Measurements from ENCODE around the gene KRT26.
"Not testable (repeated sequence)": the region's sequence is repeated elsewhere in the genome, so short reads cannot be mapped to it uniquely, and the experiment has no call there.

The KRT26 gene, protein sequence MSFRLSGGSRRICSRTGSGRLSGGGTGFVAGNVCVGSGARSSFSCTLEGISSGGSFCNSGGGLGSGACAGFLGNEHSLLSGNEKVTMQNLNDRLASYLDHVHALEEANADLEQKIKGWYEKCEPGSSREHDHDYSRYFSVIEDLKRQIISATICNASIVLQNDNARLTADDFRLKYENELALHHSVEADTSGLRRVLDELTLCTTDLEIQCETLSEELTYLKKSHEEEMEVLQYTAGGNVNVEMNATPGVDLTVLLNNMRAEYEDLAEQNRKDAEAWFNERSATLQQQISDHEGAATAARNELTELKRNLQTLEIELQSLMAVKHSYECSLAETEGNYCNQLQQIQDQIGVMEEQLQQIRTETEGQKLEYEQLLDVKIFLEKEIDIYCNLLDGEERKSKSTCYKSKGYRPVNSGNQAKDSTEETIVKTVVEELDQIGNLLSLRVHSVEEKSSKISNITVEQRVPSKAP

DNA sequence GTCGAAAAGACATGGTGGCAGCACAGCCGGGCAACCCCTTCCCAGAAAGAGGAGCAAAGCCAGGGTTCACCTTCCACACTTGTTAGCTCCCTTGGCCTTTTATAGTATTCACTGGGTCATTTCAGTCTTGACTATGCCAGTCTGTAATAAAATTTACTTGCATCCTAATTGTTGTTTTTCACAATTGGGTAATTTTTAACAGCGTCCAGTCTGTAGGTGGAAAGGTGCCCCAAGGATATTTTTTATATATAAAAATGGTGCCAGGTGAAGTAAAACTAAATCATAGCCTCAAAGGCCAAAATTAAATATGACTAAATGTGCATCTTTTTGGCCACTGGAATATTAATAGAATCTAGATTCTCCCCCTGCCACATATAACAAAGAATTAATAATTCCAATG lies at the start of gene KRT26:
Gene KRT26, minus strand, starts transcription at position 101 of the 400 bp plus-strand sequence. Its CDS starts 88 bp downstream, at position 13.
- no peak for DNase-seq

DNA sequence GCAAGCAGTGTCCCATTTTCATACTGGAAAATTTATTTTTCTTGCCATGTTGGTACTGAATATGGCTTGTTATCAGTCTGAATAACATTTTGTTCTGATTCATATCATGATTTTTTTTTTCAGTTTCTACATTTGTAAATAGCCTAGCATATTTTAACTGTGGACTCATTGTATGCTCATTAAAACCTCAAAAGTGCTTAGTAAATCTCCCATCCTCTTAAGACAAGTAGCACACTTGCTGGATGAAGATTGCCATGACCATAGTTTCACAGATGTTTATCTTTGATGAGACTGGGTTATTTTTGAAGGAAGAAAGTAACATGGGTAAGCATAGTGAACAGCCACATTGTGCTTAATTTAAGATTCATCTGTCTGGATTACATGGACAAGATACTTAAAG lies 49.5 kb upstream of the KRT26 start:
- no peak for DNase-seq

DNA sequence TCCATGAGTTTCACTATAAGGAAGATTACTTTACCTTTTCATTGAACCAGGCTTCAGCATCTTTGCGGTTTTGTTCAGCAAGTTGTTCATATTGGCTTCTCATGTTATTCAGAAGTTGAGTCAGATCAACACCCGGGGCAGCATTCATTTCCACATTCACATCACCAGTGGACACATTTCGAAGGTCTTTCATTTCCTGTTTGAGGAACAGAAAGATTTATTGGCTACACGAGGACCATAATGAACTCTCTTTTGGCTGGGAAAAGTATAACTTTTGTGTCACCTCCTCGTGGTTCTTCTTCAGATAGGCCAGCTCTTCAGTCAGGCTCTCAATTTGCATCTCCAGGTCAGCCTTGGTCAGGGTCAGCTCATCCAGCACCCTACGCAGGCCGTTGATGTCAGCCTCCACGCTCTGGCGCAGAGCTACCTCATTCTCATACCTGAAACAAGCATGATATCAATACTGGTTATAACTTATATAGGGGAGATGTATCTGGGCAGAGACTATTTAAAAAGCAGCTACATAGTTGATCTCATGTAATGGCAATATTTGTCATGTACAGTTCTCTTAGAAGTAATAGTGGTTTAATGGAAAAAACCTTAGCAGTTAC lies 48.3 kb upstream of the KRT26 start:
- DNase-seq: no peak

DNA sequence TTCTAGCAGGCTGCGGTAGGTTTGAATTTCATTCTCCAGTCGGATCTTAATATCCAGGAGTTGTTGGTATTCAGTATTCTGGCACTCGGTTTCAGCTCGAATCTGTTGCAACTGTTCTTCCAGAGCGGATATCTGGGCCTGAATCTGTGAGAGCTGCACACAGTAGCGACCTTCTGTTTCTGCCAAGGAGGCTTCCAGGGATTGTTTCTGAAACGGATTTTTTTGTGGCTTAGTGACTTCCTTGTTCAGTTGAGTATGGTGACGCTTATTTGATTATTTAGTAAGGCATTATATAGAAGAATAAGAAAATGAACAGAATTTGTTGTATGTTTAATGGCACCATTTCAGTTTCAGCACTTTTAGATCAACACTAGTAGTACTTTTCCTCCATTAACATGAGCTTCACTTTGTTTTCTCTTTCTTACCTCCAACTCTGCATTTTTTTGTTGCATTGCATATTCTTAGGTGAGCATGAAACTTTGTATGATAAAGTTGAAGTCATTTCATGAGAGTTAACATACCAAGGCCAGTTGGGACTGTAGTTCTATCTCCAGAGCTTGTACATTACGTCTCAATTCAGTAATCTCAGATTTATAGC lies 47.6 kb upstream of the KRT26 start:
- no peak for DNase-seq

DNA sequence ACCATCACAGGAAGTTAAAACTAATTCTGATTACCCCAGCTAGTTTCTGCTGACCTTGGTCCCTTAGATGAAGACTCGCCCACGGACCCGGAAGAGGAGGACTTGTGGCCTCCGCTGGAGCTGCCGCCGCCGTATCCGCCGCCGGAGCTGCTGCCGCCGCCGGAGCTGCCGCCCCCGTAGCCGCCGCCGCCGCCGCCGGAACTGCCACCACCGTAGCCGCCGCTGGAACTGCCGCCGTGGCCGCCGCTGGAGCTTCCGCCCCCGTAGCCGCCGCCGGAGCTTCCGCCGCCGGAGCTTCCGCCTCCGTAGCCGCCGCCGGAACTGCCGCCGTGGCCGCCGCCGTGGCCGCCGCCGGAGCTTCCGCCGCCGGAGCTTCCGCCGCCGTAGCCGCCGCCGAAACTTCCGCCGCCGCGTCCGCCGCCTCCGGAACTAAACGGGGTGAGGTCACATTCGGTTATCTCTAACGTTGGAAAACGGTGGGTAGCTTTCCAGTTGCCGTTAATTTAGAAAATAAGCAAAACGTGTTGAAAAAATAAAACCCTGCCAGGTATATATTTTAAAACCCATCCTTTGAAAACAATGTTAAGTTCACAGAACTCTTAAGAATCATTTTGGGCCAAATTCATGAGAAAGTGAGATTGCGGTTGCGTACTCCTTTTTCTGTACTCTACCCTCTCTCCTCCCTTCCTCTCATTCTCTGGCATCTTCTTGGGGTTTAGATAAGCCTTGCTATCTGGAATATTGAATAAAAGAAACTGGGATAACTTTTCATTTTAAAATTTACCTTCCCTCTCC lies 46.9 kb upstream of the KRT26 start:
- peak; percentile 5 to 66 for DNase-seq

DNA sequence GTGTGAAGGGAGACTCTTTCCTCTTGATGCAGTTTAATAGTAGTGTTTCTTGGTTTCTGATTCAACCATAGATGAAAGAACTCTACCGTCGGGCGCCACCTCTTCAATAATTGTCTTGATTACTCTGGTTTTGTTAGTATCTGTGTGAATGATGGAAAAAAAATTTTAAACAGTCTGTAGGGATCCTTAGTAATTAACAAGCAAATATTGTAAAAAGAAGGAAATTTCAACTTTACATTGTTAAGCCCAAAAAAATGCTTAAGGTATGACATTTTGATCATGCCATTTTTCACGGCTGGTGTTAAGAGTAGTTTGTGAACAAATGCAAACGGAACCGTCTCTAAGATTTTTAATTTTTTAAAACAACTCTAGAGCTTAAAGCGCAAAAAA lies 46.3 kb upstream of the KRT26 start:
- no peak for DNase-seq

DNA sequence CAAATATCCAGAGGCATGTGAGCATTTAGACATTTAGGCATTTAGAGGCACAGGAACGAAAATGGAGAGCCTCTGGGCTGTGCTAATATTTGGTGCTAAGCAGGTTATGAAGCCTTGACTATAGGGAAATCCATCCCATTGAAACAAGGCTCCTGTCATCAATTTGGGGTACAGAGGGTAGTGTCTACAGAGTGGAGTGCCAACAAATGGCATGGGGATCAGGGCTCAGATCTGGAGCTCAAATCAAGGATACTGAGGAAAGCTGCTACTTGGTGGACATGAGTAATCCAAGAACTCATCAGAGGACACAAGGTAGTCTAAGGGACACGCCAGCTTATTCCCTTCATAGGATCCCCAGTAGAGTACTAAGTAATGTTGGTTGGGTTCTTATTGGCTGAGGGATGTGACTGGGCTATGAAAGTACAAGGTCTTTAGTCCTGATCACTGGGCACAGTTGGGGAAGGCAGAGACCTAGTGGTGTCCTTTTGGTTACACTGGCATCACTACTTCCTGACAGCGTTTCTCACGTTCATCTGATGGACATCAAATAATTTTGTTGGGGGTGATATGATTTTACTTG lies 45.2 kb upstream of the KRT26 start:
- no peak for DNase-seq

DNA sequence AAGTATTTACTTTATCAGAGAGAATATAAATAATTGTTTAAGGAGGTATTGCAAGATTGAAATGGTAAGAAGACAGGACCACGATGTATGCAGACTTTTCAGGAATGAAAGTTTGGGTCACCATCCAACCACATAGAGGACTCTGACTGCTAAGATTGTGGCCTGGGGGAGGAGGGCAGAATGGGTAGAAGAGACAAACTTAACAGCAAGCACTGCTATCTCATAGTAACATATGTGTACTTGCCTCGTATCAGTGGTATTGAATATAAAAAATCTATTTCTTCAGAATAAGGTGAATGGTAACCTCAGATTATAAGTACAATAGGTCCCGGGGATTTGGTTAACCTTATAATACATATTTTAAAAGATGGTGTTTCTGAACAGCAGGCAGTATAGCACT lies 44.6 kb upstream of the KRT26 start:
- DNase-seq: no peak

DNA sequence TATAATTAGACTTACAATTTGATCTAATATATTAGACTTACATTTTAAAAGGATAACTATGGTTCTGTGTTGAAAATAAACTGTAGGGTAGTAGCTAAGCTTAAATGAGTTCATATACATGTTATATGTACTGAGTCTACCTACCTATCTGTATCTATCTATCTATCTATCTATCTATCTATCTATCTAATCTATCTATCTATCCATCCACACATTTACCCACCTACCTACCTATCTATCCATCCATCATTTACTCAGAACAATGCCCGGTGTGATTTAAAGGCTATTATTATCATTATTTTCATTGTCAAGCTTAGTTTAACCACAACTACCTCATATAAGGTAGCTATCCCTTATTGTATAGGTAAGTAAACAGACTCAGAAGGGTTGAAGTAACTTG lies 43.4 kb upstream of the KRT26 start:
- DNase-seq: no peak

DNA sequence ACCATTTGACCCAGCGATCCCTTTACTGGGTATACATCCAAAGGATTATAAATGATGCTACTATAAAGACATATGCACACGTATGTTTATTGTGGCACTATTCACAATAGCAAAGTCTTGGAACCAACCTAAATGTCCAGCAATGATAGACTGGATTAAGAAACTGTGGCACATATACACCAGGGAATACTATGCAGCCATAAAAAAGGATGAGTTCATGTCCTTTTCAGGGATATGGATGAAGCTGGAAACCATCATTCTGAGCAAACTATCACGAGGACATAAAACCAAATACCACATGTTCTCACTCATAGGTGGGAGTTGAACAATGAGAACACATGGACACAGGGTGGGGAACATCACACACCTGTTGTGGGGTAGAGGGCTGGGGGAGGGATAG lies 42.7 kb upstream of the KRT26 start:
- not testable (repeated sequence) for DNase-seq

DNA sequence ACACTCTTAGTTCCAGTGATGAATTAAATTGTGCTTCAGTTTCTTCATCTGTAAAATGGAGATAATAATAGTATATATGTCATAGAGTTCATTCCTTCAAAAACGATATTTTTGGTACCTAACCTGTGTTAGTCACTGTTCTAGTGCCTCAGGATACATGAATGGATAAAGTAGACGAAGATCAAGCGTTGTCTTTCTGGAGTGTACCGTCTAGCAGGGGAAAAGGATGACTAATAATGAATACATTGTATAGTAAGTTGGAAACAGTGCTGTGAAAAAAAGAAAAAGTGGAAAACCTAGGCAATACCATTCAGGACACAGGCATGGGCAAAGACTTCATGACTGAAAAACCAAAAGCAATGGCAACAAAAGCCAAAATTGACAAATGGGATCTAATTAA lies 41.8 kb upstream of the KRT26 start:
- no peak for DNase-seq

DNA sequence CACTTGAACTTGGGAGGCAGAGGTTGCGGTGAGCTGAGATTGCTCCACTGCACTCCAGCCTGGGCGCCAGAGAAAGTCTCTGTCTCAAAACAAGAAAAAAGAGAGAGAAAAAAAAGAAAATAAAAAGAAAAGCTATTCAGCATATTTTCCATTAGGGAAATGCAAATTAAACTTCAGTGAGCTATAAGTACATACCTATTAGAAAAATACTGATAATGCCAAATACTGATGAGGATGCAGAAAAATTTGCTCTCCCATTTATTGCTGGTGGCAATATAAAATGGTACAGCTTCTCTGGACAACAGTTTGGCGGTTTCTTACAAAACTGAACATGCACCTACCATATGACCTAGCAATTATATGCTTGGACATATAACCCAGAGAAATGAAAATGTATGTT lies 40.6 kb upstream of the KRT26 start:
- DNase-seq: no peak

DNA sequence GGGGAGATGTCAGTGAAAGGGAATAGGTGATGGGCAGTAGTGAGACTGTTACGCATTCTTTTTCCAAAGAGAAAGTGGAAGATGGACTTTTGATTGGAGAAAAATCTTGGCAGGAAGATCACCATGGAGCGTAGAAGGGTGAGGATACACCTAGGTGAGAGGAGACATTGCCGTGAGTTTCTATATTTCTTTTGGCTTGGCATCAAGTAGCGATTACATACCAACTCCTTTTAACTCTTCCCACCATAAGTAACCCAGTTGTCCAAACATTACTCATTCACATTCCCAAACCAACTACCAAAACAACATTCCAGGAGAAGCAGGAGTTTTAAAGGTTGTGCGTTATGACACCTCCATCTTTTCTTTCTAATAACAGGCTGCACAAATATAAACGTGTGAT lies 38.5 kb upstream of the KRT26 start:
- no peak for DNase-seq

DNA sequence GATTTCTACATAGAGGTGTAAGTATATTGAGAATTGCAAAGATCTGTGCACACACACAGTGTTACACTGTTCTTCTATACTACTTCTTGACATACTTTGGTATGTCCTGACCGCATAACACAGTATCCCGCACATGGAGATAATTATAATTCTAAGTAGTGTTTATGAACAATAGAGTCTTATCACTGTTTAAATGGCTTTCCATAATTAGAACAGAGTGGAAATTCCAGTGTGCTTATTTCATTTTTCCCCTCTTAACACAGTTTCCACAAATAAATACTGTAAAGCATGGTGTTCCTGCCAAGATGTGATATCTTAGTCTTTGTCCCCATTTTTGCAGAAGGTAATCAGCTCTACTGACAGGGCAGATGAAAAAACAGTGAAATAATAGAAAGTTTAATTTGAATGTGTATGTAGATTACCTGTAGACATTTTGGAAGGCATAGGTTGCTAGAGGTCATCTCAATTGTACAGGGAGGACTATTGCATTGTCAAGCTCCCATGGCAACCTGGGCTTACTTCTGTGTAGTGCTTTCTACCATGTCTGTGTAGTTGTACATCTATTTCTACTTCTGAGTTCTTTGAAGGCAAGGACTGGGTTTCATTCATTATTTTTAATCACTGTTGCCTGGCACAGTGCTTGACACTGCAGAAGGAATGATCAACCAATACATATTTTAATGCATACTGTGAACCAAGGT lies 37.9 kb upstream of the KRT26 start:
- DNase-seq: no peak

DNA sequence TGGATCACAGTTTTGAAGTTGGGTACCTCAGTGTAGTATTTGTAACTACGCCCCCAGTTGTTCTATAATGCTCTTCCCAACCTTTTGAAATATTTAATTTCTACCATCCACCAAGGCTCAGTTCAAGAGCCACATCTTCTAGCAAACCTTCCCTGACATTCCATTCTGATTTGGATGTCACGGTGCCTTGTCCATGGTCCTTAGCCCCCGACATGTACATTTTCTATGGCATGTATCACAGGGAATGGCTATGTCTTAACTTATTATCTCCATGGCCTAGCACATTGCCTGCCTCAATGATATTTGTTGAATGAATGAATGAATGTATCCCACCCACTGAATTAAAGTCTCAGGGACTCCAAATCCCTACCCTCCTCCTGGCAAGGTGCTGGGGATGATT lies 34.1 kb upstream of the KRT26 start:
- DNase-seq: no peak

DNA sequence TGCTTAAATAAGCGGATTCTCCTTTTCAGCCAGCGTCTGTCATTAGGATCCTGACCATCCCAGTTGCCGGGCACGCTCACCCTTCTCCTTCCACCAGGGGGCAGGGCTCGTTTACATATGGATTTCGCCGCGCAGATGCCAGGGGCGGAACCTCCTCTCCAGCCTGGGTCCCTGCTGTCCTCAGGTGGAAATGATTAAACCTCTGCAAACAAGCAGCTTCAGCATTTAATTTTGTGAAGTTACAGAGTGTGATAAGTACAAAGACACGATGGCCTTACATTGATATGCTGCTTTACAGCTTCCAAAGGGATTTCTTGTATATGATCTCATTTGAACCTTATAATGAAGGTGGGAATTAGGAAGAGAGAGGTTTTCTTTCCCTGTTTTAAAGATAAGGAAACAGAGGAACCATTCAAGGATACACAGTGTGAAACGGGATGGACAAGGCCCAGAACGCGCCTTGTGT lies 31.6 kb upstream of the KRT26 start:
- peak; percentile 38 to 50 for DNase-seq

DNA sequence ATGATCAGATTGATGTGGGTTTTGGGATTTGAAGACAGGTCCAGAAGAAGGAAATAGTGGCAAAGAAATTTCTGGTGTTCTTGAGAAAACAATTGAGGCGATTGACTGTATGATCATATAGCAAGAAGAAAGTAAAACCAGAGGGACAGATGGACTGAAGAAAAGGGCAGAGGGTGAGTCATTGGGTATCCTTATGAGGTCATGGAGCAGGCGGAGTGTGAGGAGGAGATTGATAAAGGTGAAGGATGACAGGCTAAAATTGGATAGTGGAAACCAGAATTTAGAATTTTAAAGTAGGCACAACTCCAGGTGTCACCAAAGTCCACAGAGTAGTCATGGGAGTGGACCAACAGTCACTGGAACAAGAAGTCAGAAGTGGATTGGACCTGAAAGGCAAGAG lies 29.2 kb upstream of the KRT26 start:
- DNase-seq: no peak

DNA sequence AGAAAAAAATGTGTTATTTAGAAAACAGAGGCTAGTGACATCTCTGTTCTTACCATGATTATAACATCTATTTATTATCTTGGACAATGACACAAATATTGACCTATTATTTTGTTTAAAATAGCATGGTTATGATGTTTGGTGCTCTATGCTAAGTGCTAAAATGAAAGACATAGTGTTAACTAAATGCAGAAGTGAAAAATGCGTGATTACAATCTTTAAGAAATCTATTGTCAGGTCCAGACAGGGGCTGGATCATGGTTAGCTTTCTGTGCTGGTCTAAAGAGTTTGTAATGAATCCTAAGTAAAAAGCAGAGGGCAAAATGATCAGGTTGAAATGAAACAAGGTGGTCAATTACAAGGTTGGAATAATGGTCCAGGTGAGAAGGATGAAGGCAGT lies 28.4 kb upstream of the KRT26 start:
- DNase-seq: no peak

DNA sequence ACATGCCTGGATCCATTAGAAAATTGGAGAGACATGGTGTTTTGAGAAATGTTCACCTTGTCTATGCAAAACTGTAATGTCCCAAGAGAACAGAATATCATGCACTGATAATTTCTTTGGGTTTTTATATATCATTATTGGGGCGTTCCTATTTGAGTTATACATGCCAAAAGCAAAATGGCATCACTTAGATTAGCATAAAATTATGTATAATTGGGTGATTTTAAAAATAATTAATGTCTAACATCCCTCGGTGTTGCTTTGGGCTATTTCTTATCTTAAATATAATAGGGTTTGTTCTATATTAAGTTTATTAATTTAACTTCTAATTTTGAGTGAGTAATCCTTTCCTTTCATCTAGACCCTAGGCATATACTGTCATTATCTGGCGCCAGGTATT lies 27.9 kb upstream of the KRT26 start, which contains the start of gene KRT28:
Gene KRT28, minus strand, starts transcription at position 101 of the 400 bp plus-strand sequence. Its CDS starts 66 bp downstream, at position 35.
- DNase-seq: no peak

DNA sequence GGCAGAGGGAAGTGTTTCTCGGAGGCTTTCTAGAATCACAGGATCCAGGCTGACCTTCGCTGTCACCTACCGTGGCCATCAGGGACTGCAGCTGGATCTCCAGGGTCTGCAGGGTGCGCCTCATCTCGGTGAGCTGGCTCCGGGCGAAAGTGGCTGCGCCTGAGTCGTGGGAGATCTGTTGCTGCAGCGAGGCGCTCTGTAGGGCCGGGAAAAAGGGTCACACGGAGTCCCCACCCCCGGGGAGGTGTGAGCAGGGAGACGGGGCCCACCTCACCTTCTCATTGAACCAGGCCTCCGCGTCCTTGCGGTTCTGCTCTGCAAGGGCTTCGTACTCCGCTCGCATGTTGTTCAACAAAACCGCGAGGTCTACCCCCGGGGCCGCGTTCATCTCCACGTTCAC lies 24.8 kb upstream of the KRT26 start:
- DNase-seq: no peak

DNA sequence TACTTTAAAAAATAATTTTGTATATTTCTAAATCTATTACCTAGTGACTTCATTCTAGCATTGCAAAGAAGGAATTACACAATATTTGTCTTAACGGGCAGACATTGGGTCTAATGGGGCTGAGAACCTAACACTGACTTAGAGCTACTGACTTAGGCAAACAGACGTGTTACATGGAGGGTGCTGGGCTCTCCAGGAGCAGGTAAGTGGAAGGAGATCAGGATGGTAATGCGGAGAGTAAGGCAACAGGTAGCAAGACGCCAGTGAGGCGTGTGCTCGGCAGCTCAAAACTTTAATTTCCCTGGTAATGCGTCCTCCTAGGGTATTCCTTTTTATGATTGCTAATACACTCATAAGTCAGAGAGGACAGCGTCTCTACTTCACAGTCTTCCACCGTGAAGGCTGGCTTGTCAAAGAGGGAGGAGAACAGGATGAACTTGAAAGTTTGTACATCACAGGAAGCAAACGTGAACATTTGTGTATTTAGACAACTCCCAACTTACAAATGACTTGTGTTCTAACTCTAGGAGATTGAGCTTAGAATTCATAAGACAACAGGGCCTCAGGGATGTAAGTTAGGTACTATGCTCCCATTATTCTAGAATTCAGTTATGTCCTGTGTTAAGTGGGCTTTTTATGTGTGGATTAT lies 23.1 kb upstream of the KRT26 start:
- no peak for DNase-seq

DNA sequence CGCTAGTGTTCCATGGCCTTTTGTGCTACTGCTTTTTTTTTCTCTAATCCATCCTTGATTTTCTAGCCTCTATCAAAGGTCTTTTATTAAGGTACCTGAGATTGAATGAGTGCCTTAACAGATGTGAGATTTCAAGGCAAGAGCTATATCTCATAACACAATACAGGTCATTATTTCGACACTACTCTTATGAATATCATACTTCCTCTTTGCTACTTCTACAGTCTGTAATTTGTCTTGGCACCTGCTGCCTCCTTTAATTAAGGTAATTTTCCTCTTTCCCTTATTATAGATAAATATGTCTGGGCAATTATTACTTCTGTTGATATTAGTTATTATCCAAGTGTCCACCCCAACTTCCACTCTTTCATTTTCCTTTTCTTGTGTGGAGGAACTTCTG lies 22.5 kb upstream of the KRT26 start:
- DNase-seq: no peak
